ENCODE measurements around the gene PSME2. TPM values are rescaled to one million over a fixed set of nuclear protein-coding genes. Genes with fewer than 3 reads are reported as not detected.
A peak's percentile ranks its signal among the peaks of the same experiment; 100 is the strongest.

PSME2 gene
- total and polyA plus RNA-seq, 2 of the 13 experiments (the other 11 are each of a cell fraction or from before 2014, with no cell fraction given) = 332 to 716 TPM

DNA sequence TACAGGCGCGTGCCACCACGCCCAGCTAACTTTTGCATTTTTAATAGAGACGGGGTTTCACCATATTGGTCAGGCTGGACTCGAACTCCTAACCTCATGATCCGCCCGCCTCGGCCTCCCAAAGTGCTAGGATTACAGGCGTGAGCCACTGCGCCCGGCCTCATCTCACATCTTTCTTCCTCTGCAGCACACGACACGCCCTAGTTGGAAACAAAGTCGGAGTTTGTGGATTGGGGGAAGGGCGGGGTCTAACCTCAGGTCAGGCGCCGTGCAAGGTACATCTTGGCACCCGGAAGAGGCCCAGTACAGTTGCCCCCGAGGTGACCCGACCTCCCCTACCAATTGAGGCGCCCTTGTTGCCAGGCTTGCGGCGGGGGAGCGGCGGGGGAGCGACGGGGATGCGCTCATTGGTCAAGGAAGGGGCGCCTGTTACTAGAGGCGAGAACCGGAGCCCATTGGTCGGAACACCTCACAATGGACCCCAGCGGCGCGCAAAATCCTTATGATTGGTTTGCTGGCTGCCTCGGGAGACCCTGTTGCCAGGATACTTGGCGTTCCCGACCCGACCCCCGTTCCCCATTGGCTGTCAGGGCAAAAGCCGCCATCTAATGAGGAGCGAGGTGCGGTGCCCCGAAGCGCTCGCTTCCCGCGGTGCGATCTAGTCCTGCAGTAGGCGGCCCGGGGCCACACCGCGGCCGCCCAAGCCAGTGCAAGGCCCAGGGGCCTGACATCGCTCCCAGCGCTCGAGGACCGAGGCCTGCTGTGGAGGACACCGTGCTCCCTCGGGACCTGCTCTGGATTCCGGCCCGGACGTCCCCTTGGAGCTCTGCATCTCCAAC, 25.2 kb upstream of the PSME2 start, which contains the start of gene REC8 (continued):
- TF ChIP-seq ZNF33B (CRISPR knock-in tag; IDR thresholded peaks at IDR 0.05) (no peak), PITX1 (CRISPR knock-in tag; IDR thresholded peaks at IDR 0.05) (no peak), NBN (conservative IDR thresholded peaks at IDR 0.05) (no peak), MLLT10 (CRISPR knock-in tag; IDR thresholded peaks at IDR 0.05) (no peak), ZKSCAN1 (IDR thresholded peaks at IDR 0.05; ENCODE audit: low read length) (no peak), IRF2 (CRISPR knock-in tag; IDR thresholded peaks at IDR 0.05) (no peak), ZNF788 (CRISPR knock-in tag; IDR thresholded peaks at IDR 0.05; ENCODE audit: borderline replicate concordance) (no peak), MED8 (CRISPR knock-in tag; IDR thresholded peaks at IDR 0.05; ENCODE audit: insufficient replicate concordance) (no peak), CHD4 (IDR thresholded peaks at IDR 0.05; ENCODE audit: borderline replicate concordance, low read length) (no peak), RFX3 (CRISPR knock-in tag; IDR thresholded peaks at IDR 0.05) (no peak), GTF2F1 (IDR thresholded peaks at IDR 0.05; ENCODE audit: low read length) (no peak), ZNF572 (CRISPR knock-in tag; IDR thresholded peaks at IDR 0.05) (peak; percentile 50; the same call in 1 of the 2 replicates), RAD21 (CRISPR knock-in tag; IDR thresholded peaks at IDR 0.05) (no peak), ESRRA (CRISPR knock-in tag; IDR thresholded peaks at IDR 0.05; ENCODE audit: low read depth) (no peak), ZNF841 (CRISPR knock-in tag; IDR thresholded peaks at IDR 0.05; ENCODE audit: borderline replicate concordance) (no peak), KDM6A (CRISPR knock-in tag; IDR thresholded peaks at IDR 0.05; ENCODE audit: low read depth) (no peak), KDM5B (CRISPR knock-in tag; IDR thresholded peaks at IDR 0.05; ENCODE audit: borderline replicate concordance) (0 out of 2 replicates have a peak, but pooled peaks have one; percentile 33), AGO1 (IDR thresholded peaks at IDR 0.05; ENCODE audit: low read depth, low read length, poor library complexity, severe bottlenecking) (peak; percentile 66), BORCS8-MEF2B (CRISPR knock-in tag; IDR thresholded peaks at IDR 0.05) (no peak)
- TF ChIP-seq, protein P1, sequence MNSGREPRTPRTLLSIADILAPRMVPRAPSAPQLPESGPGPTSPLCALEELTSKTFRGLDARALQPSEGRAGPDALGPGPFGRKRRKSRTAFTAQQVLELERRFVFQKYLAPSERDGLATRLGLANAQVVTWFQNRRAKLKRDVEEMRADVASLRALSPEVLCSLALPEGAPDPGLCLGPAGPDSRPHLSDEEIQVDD (CRISPR knock-in tag; IDR thresholded peaks at IDR 0.05; ENCODE audit: borderline replicate concordance) = no peak
- TF ChIP-seq, protein P2, sequence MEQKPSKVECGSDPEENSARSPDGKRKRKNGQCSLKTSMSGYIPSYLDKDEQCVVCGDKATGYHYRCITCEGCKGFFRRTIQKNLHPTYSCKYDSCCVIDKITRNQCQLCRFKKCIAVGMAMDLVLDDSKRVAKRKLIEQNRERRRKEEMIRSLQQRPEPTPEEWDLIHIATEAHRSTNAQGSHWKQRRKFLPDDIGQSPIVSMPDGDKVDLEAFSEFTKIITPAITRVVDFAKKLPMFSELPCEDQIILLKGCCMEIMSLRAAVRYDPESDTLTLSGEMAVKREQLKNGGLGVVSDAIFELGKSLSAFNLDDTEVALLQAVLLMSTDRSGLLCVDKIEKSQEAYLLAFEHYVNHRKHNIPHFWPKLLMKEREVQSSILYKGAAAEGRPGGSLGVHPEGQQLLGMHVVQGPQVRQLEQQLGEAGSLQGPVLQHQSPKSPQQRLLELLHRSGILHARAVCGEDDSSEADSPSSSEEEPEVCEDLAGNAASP (CRISPR knock-in tag; IDR thresholded peaks at IDR 0.05; ENCODE audit: borderline replicate concordance) = no peak
- TF ChIP-seq, protein P3, sequence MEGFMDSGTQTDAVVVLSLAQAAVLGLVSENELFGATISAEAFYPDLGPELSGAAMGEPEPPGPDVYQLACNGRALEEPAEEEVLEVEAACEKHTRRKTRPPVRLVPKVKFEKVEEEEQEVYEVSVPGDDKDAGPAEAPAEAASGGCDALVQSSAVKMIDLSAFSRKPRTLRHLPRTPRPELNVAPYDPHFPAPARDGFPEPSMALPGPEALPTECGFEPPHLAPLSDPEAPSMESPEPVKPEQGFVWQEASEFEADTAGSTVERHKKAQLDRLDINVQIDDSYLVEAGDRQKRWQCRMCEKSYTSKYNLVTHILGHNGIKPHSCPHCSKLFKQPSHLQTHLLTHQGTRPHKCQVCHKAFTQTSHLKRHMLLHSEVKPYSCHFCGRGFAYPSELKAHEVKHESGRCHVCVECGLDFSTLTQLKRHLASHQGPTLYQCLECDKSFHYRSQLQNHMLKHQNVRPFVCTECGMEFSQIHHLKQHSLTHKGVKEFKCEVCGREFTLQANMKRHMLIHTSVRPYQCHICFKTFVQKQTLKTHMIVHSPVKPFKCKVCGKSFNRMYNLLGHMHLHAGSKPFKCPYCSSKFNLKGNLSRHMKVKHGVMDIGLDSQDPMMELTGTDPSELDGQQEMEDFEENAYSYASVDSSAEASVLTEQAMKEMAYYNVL (CRISPR knock-in tag; IDR thresholded peaks at IDR 0.05; ENCODE audit: borderline replicate concordance) = no peak
- TF ChIP-seq, protein P4, sequence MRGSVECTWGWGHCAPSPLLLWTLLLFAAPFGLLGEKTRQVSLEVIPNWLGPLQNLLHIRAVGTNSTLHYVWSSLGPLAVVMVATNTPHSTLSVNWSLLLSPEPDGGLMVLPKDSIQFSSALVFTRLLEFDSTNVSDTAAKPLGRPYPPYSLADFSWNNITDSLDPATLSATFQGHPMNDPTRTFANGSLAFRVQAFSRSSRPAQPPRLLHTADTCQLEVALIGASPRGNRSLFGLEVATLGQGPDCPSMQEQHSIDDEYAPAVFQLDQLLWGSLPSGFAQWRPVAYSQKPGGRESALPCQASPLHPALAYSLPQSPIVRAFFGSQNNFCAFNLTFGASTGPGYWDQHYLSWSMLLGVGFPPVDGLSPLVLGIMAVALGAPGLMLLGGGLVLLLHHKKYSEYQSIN (CRISPR knock-in tag; IDR thresholded peaks at IDR 0.05; ENCODE audit: borderline replicate concordance) = no peak
- TF ChIP-seq, protein P5, sequence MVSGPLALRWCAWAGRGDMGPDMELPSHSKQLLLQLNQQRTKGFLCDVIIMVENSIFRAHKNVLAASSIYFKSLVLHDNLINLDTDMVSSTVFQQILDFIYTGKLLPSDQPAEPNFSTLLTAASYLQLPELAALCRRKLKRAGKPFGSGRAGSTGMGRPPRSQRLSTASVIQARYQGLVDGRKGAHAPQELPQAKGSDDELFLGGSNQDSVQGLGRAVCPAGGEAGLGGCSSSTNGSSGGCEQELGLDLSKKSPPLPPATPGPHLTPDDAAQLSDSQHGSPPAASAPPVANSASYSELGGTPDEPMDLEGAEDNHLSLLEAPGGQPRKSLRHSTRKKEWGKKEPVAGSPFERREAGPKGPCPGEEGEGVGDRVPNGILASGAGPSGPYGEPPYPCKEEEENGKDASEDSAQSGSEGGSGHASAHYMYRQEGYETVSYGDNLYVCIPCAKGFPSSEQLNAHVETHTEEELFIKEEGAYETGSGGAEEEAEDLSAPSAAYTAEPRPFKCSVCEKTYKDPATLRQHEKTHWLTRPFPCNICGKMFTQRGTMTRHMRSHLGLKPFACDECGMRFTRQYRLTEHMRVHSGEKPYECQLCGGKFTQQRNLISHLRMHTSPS (CRISPR knock-in tag; IDR thresholded peaks at IDR 0.05; ENCODE audit: low read depth) = no peak
